Measurements from ENCODE around the gene MEIS1. TPM values are rescaled to one million over a fixed set of nuclear protein-coding genes. Genes with fewer than 3 reads are reported as not detected.

Gene MEIS1
- total RNA-seq, 1 donor from 2014 or later: 107 TPM

- TF ChIP-seq, protein P1, sequence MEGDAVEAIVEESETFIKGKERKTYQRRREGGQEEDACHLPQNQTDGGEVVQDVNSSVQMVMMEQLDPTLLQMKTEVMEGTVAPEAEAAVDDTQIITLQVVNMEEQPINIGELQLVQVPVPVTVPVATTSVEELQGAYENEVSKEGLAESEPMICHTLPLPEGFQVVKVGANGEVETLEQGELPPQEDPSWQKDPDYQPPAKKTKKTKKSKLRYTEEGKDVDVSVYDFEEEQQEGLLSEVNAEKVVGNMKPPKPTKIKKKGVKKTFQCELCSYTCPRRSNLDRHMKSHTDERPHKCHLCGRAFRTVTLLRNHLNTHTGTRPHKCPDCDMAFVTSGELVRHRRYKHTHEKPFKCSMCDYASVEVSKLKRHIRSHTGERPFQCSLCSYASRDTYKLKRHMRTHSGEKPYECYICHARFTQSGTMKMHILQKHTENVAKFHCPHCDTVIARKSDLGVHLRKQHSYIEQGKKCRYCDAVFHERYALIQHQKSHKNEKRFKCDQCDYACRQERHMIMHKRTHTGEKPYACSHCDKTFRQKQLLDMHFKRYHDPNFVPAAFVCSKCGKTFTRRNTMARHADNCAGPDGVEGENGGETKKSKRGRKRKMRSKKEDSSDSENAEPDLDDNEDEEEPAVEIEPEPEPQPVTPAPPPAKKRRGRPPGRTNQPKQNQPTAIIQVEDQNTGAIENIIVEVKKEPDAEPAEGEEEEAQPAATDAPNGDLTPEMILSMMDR (conservative IDR thresholded peaks at IDR 0.05): no peak
- H3K4me3 Mint-ChIP-seq: no peak overlapping the region
- peaks cover 3% of the 10 kb centered on the region for H3K36me3 Mint-ChIP-seq (ENCODE audit: low read depth)
- no peaks in the 10 kb centered on the region for H3K9me3 Mint-ChIP-seq
- no peaks in the 10 kb centered on the region for H3K27me3 Mint-ChIP-seq (ENCODE audit: low read depth)
- H3K27ac Mint-ChIP-seq (ENCODE audit: unreplicated experiment): peak overlapping the region; percentile 5
- peaks cover 74% of the 10 kb centered on the region for H3K4me1 Mint-ChIP-seq
- DNase-seq (ENCODE audit: low read depth, low spot score): no peak
Observed at GRCh38 chr2:66495788-66496640, 61.1 kb downstream of the MEIS1 start.

DNA sequence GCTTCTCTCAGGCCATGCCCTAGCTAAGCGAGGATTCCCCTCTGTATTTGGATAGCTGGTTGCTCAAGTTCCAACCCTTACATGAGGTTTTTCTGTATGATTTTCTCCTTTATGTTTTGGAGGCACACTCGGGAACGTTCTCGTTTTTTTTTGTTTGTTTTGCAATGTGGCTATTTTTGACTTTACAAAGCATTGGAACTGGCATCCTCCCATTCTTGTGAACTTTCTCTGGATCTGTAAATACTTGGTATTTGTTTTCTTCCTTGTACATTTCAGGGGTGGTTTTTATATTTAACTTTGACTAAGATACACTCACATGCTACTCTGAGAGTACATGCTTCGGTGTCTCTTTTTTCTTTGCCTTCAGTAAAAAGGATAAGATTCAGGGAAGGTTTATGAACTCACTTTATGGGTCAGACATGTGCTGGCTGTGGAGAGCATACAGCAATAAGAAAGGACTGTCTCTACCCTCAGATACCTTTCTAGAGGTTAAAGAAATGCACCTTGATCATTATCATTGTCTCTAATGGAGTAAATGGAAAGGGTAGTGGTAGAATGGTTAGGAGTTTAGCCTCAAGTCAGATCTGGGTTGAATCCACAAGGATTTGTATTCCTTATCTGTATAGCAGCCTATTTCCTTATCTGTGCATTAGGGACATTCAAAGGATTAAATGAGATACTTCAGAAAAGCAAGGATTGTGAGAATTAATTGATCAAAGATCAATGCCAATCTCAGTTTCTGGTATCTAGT is 61.9 kb downstream of the MEIS1 start:
- Mint-ChIP-seq H3K4me1 (peaks cover 67% of the 10 kb centered on the region), H3K36me3 (ENCODE audit: low read depth) (peaks cover 3% of the 10 kb centered on the region)

GRCh38 chr2:66497431-66498288 is 62.7 kb downstream of the MEIS1 start:
- Mint-ChIP-seq H3K27me3 (ENCODE audit: low read depth) (no peaks in the 10 kb centered on the region), H3K9me3 (no peaks in the 10 kb centered on the region), H3K36me3 (ENCODE audit: low read depth) (peaks cover 3% of the 10 kb centered on the region), H3K4me1 (peaks cover 65% of the 10 kb centered on the region), H3K27ac (ENCODE audit: unreplicated experiment) (no peak overlapping the region), H3K4me3 (no peak overlapping the region)
- TF ChIP-seq, protein P1 (conservative IDR thresholded peaks at IDR 0.05): no peak
- DNase-seq (ENCODE audit: low read depth, low spot score): no peak

More for the DNA sequence above, 61.9 kb downstream of the MEIS1 start:
- Mint-ChIP-seq H3K9me3 (no peaks in the 10 kb centered on the region), H3K27ac (ENCODE audit: unreplicated experiment) (peak overlapping the region; percentile 5), H3K4me3 (no peak overlapping the region), H3K27me3 (ENCODE audit: low read depth) (no peaks in the 10 kb centered on the region)
- no peak for DNase-seq (ENCODE audit: low read depth, low spot score)
- TF ChIP-seq, protein P1 (conservative IDR thresholded peaks at IDR 0.05): no peak

DNA sequence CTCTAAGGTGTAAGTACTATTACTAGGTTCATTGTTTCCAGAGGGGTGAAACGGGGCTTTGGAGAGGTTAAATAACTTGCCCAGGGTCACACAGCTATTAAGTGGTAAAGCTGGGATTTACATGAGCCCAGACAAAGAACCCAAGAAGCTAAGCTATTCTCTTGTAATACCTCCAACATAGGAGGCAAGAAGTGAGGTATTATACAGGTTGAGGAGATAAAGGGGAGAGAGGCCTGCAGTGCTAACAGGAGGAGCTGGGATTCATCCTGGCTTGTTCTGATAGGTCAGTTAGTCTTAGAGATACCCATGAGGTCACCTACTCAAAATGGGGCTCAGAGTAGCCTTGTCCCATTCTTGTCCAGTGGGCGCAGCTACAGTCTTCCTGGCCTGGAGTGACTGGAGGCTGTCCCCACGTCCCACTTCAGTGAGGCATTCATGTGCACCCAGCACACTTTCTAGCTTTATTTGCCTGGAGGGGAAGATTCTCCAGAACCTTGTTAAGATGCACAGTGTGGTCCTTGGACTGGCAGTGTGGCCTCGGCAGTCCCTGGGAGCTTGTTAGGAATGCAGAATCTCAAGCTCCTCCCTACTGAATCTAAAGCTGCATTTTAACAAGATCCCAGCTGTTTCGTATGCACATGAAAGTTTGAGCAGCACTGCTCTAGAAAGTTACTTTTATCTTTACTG is 63.5 kb downstream of the MEIS1 start:
- Mint-ChIP-seq H3K4me1 (peaks cover 67% of the 10 kb centered on the region), H3K27me3 (ENCODE audit: low read depth) (no peaks in the 10 kb centered on the region), H3K4me3 (no peak overlapping the region), H3K9me3 (no peaks in the 10 kb centered on the region), H3K36me3 (ENCODE audit: low read depth) (peaks cover 3% of the 10 kb centered on the region), H3K27ac (ENCODE audit: unreplicated experiment) (peak overlapping the region; percentile 9)
- TF ChIP-seq, protein P1 (conservative IDR thresholded peaks at IDR 0.05): no peak
- no peak for DNase-seq (ENCODE audit: low read depth, low spot score)

GRCh38 chr2:66501267-66501666 is 66.3 kb downstream of the MEIS1 start:
- no peak overlapping the region for H3K4me3 Mint-ChIP-seq

More at GRCh38 chr2:66501267-66501666, 66.3 kb downstream of the MEIS1 start:
- Mint-ChIP-seq H3K36me3 (ENCODE audit: low read depth) (no peaks in the 10 kb centered on the region), H3K9me3 (no peaks in the 10 kb centered on the region), H3K4me1 (peaks cover 54% of the 10 kb centered on the region), H3K27ac (ENCODE audit: unreplicated experiment) (no peak overlapping the region), H3K27me3 (ENCODE audit: low read depth) (no peaks in the 10 kb centered on the region)
- TF ChIP-seq, protein P1 (conservative IDR thresholded peaks at IDR 0.05): no peak
- no peak for DNase-seq (ENCODE audit: low read depth, low spot score)

Data from neural crest cell (in vitro differentiated cells).